Activated T-cell treated with anti-CD3 and anti-CD28 coated beads, Interleukin-2, amount 50 U/mL, for 48 hours (primary cell): ENCODE results near the gene SLC28A1.

ENCODE experiments used
- DNase-seq, 2 experiments: peaks; one replicate each; pipeline ENCODE4 v3.0.0-alpha.2; 2020

The SLC28A1 gene

DNA sequence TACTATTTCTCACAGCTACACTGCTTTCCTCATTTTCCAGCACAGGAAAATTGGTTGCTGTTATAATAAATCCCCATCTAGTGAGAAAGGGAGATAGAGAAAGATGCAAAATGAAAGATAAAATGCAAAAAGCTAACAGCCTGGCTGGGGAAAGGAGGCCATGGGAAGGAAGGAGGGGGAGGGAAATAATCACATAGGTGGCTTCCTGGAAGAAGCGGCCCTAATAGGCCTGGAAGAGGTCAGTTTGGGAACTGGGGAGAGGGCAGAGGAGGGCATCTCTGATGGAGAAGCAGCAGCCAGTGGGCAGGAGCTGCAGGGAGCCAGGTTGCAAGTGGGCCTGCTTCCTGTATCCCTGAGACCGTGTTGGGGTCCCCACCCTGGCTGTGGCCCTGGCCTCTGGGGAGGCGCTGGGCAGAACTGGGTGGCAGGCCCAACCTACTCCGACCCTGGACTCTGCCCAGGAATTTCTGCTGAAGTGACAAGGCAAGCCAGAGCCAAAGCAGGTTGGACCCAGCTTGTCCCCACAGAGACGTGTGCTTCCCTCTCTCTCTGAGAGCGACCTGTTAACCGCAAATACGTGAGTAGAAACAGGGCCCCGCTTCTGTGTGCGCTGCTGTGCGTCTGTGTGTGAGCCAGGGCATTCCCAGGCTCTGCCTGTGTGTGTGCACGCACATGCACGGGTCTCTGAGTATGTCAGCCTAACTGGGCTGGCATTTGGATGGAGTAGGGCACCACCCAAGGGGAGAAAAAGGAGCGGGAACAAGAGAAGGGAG lies 1.9 kb downstream of the SLC28A1 start:
- no peak for DNase-seq

DNA sequence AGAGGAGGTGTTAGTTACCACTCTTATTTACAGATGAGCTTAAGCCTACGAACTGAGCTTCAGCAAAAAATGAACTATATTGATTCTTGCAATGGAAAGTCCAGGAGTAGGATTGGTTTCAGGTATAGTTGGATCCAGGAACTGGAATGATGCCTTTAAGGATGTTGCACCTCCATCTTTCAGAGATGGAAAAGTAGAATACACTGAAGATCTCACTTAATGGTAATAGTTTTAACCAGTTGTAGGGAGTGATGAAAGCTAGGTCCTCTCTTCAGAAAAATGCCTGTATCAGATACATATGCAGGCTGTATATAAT lies 2.5 kb downstream of the SLC28A1 start:
- DNase-seq: no peak

DNA sequence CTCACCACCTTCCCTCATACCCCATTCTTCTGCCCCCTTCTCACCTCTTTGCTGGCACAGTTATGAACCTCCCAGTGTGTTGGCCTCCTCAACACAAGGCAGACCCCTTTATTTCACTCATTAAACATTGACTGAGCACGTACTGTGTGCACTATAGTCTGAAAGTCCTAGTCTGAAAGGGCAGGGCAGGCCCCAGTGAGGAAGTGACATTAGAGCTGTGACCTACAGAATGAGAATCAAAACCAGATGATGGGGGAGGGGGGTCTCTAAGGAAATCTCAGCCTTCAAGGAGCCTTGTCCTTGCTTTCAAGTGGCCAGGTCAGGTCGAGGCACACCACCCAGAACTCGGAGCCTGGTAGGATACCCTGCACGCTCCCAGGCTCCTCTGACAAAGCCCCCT lies 3.5 kb downstream of the SLC28A1 start:
- DNase-seq: no peak

- DNase-seq: no peak
Observed at GRCh38 chr15:84888639-84889038, 4.2 kb downstream of the SLC28A1 start.

DNA sequence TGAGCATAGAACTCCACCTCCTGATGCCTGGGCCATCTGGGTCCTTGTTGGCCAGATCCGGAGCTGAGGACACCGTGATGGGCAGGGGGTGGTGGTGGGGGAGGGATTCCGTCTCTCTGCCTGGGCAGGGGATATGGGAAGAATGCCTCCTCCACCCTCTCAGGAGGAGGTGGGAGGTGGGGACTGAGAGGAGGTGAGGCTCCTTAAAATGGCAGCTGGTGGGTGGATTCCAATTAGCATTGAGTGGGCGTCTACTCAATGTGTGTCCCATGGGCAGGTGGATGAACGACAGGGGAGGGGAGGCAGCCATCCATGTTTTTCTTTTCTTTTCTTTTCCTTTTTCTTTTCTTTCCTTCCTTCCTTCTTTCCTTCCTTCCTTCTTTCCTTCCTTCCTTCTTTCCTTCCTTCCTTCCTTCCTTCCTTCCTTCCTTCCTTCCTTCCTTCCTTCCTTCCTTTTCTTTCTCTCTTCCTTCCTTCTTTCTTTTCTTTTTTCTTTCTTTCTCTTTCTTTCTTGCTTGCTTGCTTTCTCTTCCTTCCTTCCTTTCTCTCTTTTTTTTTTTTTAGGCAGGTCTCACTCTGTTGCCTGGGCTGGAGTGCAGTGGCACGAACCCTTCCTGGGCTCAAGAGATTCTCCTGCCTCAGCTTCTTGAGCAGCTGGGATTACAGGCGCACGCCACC lies 5.0 kb downstream of the SLC28A1 start:
- DNase-seq: no peak

DNA sequence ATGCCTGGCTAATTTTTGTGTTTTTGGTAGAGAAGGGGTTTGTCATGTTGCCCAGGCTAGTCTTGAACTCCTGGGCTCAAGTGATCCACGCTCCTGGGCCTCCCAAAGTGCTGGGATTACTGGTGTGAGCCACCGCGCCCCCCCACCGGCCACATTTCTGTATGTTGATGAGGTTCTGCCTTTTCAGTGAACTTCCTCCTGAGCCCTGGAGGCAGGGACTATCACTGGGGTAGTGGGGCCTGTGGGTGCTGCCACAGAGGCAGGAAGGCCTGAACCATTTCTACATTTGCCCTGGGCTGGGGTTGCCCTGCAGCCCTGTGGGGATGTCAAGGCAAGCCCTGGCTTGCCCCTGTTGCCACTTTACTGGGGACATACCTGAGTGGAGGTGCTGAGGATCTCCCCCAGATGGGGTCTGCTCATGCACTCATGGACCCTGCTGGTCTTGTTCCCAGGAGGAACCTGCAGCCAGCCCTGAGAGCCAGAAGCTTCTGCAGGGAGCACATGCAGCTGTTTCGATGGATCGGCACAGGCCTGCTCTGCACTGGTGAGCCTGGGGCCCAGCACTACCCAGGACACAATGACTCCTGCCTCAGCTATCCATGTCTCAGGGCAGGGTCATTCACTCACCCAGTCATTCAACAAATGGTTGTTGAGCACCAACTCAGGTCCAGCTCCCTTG lies 5.7 kb downstream of the SLC28A1 start:
- DNase-seq: no peak

DNA sequence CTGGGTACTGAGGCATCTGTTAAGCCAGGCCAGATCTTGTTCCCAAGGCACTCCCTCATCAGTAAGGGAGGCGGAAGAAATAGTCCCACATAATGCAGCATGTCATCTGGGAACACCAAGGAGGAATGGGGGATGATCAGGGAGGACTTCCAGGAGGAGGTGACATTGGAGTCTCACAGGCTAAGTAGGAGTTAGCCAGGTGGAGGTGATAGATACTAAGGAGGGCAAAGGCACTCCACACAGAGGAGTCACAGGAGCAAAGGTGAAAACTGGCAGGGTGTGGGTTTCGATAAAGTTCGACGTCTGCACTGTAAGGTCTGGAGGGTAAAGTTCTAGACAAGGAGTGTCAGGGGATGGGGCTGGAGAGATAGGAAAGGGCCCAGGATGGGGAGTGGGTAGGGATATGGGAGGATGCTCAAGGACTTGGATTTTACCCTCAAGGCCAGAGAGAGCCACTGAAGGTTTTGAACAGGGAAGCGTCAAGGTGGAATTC lies 6.3 kb downstream of the SLC28A1 start:
- DNase-seq: no peak

DNA sequence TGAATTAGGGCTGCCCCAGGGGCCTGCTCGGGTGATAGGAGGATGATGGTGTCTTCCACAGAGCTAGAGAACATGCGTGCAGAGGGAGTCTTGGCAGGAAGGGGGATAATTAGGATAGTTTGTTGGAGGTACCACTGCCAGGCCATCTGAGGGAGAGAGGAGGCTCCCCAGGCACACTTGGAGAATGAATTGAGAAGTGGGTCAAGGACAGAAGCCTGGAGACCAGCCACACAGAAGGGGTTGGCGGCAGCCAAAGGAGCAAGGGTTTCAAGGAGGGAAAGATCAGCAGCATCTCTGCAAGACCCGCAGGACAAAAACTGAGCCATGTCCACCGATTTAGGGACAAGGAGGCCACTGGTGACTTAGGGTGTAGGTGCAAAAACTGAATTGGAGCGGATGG lies 6.9 kb downstream of the SLC28A1 start:
- DNase-seq: no peak

DNA sequence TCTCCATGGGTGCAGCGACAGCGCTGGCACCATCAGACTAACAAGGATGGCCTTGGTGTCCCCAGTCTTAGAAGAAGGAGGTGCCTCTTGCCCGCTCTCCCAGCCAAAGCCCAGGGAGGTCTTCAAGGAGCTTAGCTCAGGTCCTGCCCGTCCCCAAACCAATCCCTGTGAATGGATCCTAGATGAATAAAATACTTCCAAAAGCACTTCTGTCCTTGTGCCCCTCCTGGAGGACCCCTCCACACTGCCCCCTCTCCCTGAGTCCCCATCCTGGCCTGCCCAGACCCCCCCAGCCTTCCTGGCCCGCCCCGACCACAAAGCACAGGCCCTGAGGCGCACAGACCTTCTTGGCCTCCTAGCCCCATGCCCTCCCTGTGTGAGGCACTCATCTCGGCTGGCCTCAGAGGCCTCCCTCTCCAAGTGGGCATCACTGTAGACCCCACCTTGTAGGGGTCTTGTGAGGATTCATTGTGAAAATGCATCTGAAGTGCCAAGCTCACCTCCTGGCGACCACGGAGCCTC lies 8.4 kb downstream of the SLC28A1 start:
- no peak for DNase-seq

- no peak for DNase-seq
Observed at GRCh38 chr15:84893607-84894006, 9.1 kb downstream of the SLC28A1 start.

DNA sequence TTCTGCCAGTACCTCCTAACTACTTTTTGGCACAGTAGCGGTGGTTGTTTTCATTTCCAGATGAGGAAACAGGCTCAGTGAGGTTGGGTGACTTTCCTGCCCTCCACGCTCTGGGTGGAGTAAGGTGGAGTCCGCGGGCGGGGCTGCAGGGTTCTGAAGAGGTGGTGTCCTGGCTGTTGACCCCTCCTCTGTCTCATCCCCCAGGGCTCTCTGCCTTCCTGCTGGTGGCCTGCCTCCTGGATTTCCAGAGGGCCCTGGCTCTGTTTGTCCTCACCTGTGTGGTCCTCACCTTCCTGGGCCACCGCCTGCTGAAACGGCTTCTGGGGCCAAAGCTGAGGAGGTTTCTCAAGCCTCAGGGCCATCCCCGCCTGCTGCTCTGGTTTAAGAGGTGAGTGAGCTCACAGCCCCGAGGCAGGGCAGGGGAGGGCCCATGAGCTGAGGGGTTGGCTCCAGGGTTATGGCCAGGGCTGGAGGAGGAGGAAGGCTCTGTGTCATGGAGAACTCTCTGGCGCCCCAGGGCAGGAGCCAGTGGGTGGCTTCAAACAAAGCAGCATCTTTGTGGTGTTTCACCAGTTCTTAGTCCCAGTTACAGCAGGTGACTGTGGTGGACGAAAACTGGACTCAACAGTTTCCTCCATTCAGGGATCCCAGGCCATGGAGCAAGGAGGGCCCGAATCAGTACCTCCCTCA lies 10.4 kb downstream of the SLC28A1 start:
- DNase-seq: no peak

GRCh38 chr15:84898761-84899160 lies 14.3 kb downstream of the SLC28A1 start:
- no peak for DNase-seq

DNA sequence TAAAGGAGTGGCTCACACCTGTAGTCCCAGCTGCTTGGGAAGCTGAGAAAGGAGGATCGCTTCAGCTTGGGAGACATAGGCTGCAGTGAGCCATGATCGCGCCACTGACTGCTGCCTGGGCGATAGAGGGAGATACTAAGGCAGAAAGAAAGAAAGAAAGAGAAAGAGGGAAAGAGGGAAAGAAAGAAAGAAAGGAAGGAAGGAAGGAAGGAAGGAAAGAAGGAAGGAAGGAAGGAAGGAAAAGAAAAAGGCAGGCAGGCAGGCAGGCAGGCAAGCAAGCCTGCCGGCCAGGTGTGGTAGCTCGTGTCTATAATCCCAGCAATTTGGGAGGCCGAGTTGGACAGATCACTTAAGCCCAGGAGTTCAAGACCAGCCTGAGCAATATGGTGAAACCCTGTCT lies 15.3 kb downstream of the SLC28A1 start:
- no peak for DNase-seq

DNA sequence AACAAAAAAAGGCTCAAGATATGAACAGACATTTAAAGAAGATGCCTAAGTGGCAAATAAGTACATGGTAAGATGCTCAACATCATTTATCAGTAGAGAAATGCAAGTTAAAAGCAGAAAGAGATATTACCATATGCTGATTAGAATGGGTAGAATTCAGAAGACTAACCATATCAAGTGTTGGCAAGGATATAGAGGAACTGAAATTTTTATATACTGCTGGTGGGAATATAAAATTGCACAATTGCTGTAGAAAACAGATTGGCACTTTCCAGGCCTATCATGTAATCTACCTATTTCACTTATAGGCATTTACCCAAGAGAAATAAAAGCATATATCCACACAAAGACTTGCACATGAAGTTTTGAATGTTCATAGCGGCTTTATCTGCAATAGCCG lies 17.1 kb downstream of the SLC28A1 start:
- no peak for DNase-seq

DNA sequence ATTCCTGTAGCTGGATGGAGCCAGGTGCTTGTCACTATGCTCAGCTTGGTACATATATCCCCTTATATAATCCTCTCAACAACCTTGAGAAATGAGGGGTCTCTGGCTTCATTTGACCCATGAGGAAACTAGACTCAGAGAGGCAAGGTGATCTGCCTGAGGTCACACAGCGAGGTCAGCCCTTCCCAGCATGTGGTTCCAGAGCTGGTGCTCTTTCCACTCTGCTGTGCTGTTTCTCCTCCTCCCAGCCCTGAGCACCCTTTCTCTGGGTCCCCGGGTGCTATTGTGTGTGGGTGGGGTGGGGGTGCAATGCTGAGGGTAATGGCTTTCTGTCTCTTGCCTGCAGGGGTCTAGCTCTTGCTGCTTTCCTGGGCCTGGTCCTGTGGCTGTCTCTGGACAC lies 19.3 kb downstream of the SLC28A1 start:
- no peak for DNase-seq

- no peak for DNase-seq
Observed at GRCh38 chr15:84904419-84904818, 20.0 kb downstream of the SLC28A1 start.

GRCh38 chr15:84905016-84905916 lies 20.8 kb downstream of the SLC28A1 start:
- no peak for DNase-seq

DNA sequence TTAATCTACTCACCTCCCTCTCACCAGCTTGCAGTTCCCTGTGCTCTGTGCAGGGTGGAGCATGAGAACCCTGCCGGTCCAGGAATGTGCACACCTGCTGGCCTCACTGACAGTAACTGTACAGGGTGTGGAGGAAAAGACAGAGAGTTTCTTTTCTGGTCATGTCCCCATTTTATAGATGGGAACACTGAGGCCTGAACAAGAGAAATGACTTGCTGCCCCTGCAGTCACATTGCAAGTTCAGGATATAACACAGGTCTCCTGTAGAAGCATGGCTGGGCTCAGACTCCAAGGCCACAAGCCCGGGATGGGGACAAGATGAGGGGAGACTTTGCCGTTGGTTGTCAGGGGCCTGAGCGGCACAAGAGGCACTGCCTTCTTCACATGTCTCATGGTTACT lies 23.3 kb downstream of the SLC28A1 start:
- DNase-seq: no peak

DNA sequence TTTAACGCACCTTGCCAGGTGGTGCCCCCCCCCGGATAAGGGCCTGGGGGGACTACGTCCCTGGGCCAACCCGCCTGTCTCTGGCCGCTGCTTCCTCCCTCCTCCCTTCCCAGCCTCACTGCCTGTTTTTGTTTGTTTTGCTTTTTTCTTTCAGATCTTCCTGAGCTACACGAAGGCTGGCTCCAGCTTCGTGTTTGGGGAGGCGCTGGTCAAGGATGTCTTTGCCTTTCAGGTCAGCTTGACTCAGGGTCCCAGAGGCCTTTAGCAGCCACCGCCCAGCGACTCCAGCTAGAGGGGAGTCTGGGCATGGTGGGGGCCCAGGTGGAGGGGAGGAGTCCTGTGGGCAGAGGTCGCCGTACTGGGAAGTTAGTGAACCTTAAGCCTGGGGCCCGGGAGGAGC lies 24.1 kb downstream of the SLC28A1 start:
- no peak for DNase-seq

GRCh38 chr15:84909029-84909428 lies 24.6 kb downstream of the SLC28A1 start:
- DNase-seq: no peak

GRCh38 chr15:84909782-84910181 lies 25.3 kb downstream of the SLC28A1 start:
- DNase-seq: no peak
